Vagina (tissue), 2 donors: ENCODE results near the gene DCAF8. TPM values are rescaled to one million over a fixed set of nuclear protein-coding genes. Genes with fewer than 3 reads are reported as not detected.

Experiments
- DNase-seq, 2 donors: peaks; one replicate each; pipeline ENCODE4 v3.0.0-alpha.2; 2017; ENCODE audit errors: extremely low spot score in 2 of 2
- H3K27ac ChIP-seq: fragments of 200-600 bp; sonication (generic); one replicate; pipeline ENCODE4 v1.5.1; 2019
- H3K27me3 ChIP-seq: fragments of 200-600 bp; sonication (generic); one replicate; pipeline ENCODE4 v1.5.1; 2019
- H3K36me3 ChIP-seq, 2 donors: fragments of 200-600 bp; sonication (generic); one replicate each; pipeline ENCODE4 v1.5.1; 2017 to 2019
- H3K4me1 ChIP-seq: fragments of 200-600 bp; sonication (generic); one replicate; pipeline ENCODE4 v1.5.1; 2019
- H3K4me3 ChIP-seq, 2 donors: fragments of 200-600 bp; sonication (generic); 1 replicate in 1 of 2; 2 replicates in 1 of 2; pipeline ENCODE4 v1.5.1; 2016 to 2019
- H3K9me3 ChIP-seq: fragments of 200-600 bp; sonication (generic); one replicate; pipeline ENCODE4 v1.5.1; 2019
- CTCF ChIP-seq, 3 experiments: fragments of 450-650 bp in 2 of 3; fragments of 200-600 bp in 1 of 3; sonication (generic) in 1 of 3; IDR thresholded peaks; one replicate each; pipeline ENCODE4 v1.5.1; 2017 to 2019; ENCODE audit warnings: antibody characterized with exemption in 3 of 3, mild to moderate bottlenecking in 2 of 3, moderate library complexity in 2 of 3
- POLR2A ChIP-seq, 2 donors: fragments of 450-650 bp; IDR thresholded peaks; one replicate each; pipeline ENCODE4 v1.6.1; 2017; ENCODE audit warnings: antibody characterized with exemption in 2 of 2, mild to moderate bottlenecking in 2 of 2, moderate library complexity in 2 of 2
- POLR2AphosphoS5 ChIP-seq, 2 donors: sonication (generic); formaldehyde crosslinking; IDR thresholded peaks; one replicate each; pipeline ENCODE4 v1.9.0; 2017; ENCODE audit warnings: antibody characterized with exemption in 2 of 2, mild to moderate bottlenecking in 2 of 2, low read depth in 1 of 2; ENCODE audit not compliant: insufficient read depth in 1 of 2
- intact Hi-C: fragments of 100-400 bp; cut with DNase I; formaldehyde crosslinking; loops from one replicate; pipeline ENCODE4 v1.15.1; 2023
- total RNA-seq: library from RNA; depleted of rRNA; stranded (reverse); fragments of >200 nt; gene quantifications from one replicate; pipeline ENCODE4 v1.2.3, GENCODE V29; 2016

DCAF8 gene
- total RNA-seq, 1 donor from 2014 or later = 145 TPM

GRCh38 chr1:160247053-160247452 lies 15.3 kb downstream of the DCAF8 start:
- Histone ChIP-seq H3K4me1 (peaks cover 12% of the 10 kb centered on the region), H3K27me3 (no peaks in the 10 kb centered on the region), H3K4me3 (no peak overlapping the region), H3K9me3 (no peaks in the 10 kb centered on the region), H3K36me3 (peaks cover 0 to 7% of the 10 kb centered on the region in 2 donors), H3K27ac (no peak overlapping the region)
- DNase-seq = no peak
- no peak for TF ChIP-seq POLR2A (IDR thresholded peaks at IDR 0.05)
- TF ChIP-seq POLR2AphosphoS5 (IDR thresholded peaks at IDR 0.05; ENCODE audit: insufficient read depth in 1 of 2, low read depth in 1 of 2) = no peak
- TF ChIP-seq CTCF (IDR thresholded peaks at IDR 0.05) = no peak
- intact Hi-C loops = no loop called here

- H3K4me1 ChIP-seq = no peaks in the 10 kb centered on the region
- DNase-seq = no peak
- H3K27me3 ChIP-seq = no peaks in the 10 kb centered on the region
- no peaks in the 10 kb centered on the region for H3K9me3 ChIP-seq
- H3K27ac ChIP-seq = no peak overlapping the region
- peaks cover 0 to 7% of the 10 kb centered on the region in 2 donors for H3K36me3 ChIP-seq
- no peak for TF ChIP-seq POLR2A (IDR thresholded peaks at IDR 0.05)
- TF ChIP-seq CTCF (IDR thresholded peaks at IDR 0.05) = no peak
- TF ChIP-seq POLR2AphosphoS5 (IDR thresholded peaks at IDR 0.05; ENCODE audit: insufficient read depth in 1 of 2, low read depth in 1 of 2) = no peak
- intact Hi-C loops = no loop called here
- H3K4me3 ChIP-seq = no peak overlapping the region
Measured at GRCh38 chr1:160245434-160245833, 16.9 kb downstream of the DCAF8 start.

- Histone ChIP-seq H3K4me3 (no peak overlapping the region), H3K4me1 (no peaks in the 10 kb centered on the region), H3K36me3 (peaks cover 0 to 17% of the 10 kb centered on the region in 2 donors), H3K27ac (no peak overlapping the region), H3K9me3 (no peaks in the 10 kb centered on the region), H3K27me3 (no peaks in the 10 kb centered on the region)
- TF ChIP-seq CTCF (IDR thresholded peaks at IDR 0.05) (no peak), POLR2A (IDR thresholded peaks at IDR 0.05) (no peak), POLR2AphosphoS5 (IDR thresholded peaks at IDR 0.05; ENCODE audit: insufficient read depth in 1 of 2, low read depth in 1 of 2) (no peak)
- intact Hi-C loops = no loop called here
- DNase-seq = no peak
Measured at GRCh38 chr1:160244209-160244608, 18.1 kb downstream of the DCAF8 start.

- intact Hi-C loops = no loop called here
- no peak for DNase-seq
- H3K4me3 ChIP-seq = no peak overlapping the region
- no peak overlapping the region for H3K27ac ChIP-seq
- TF ChIP-seq CTCF (IDR thresholded peaks at IDR 0.05) (no peak), POLR2A (IDR thresholded peaks at IDR 0.05) (no peak), POLR2AphosphoS5 (IDR thresholded peaks at IDR 0.05; ENCODE audit: insufficient read depth in 1 of 2, low read depth in 1 of 2) (no peak)
- no peaks in the 10 kb centered on the region for H3K4me1 ChIP-seq
- no peaks in the 10 kb centered on the region for H3K27me3 ChIP-seq
- peaks cover 0 to 21% of the 10 kb centered on the region in 2 donors for H3K36me3 ChIP-seq
- H3K9me3 ChIP-seq = no peaks in the 10 kb centered on the region
Measured at GRCh38 chr1:160243767-160244166, 18.6 kb downstream of the DCAF8 start.

GRCh38 chr1:160239582-160240299 lies 22.6 kb downstream of the DCAF8 start:
- Histone ChIP-seq H3K9me3 (no peaks in the 10 kb centered on the region), H3K27ac (no peak overlapping the region), H3K4me3 (no peak overlapping the region), H3K4me1 (no peaks in the 10 kb centered on the region), H3K27me3 (no peaks in the 10 kb centered on the region), H3K36me3 (peaks cover 0 to 60% of the 10 kb centered on the region in 2 donors)
- intact Hi-C loops = no loop called here
- no peak for DNase-seq
- TF ChIP-seq POLR2AphosphoS5 (IDR thresholded peaks at IDR 0.05; ENCODE audit: insufficient read depth in 1 of 2, low read depth in 1 of 2) = no peak
- no peak for TF ChIP-seq POLR2A (IDR thresholded peaks at IDR 0.05)
